ENCODE measurements around the gene BHMT. TPM values are rescaled to one million over a fixed set of nuclear protein-coding genes. Genes with fewer than 3 reads are reported as not detected.
A peak's percentile ranks its signal among the peaks of the same experiment; 100 is the strongest.

The BHMT gene
- total RNA-seq, 1 donor = not detected

DNA sequence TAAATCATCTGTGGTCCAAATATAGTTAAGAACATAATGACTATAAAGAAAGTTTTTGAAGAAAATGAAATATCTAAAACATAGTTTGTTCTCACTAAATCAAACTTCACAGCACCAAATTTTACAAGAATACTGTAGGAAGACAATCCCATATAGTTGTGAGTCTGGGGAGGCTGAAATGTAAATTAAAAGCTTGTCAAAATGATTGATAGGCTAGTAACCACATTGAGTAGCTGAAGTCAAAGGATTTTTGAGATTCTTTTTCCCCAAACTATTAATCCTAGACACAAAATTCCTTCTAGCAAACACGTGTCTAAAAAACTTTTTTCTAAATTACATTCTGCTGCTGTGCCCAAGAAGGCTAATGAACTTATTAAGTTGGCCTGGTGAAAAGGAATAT, 13.0 kb downstream of the BHMT start:
- Histone ChIP-seq H3K79me2 (ENCODE audit: insufficient read depth, low read length) (no peaks in the 10 kb centered on the region), H4K20me1 (ENCODE audit: insufficient read depth, low read length) (no peaks in the 10 kb centered on the region), H3K27me3 (ENCODE audit: insufficient read depth, low read length) (no peaks in the 10 kb centered on the region), H3K9me3 (ENCODE audit: low read depth, low read length) (no peaks in the 10 kb centered on the region), H3K4me3 (ENCODE audit: insufficient read depth, low read length) (no peak overlapping the region), H3K4me1 (ENCODE audit: insufficient read depth, low read length) (no peaks in the 10 kb centered on the region), H2AFZ (ENCODE audit: low read length) (no peak overlapping the region), H3K36me3 (ENCODE audit: insufficient read depth, low read length) (no peaks in the 10 kb centered on the region), H3K27ac (ENCODE audit: low read depth, low read length) (no peak overlapping the region), H3K4me2 (ENCODE audit: insufficient read depth, low read length) (no peak overlapping the region)
- TF ChIP-seq, protein P1, sequence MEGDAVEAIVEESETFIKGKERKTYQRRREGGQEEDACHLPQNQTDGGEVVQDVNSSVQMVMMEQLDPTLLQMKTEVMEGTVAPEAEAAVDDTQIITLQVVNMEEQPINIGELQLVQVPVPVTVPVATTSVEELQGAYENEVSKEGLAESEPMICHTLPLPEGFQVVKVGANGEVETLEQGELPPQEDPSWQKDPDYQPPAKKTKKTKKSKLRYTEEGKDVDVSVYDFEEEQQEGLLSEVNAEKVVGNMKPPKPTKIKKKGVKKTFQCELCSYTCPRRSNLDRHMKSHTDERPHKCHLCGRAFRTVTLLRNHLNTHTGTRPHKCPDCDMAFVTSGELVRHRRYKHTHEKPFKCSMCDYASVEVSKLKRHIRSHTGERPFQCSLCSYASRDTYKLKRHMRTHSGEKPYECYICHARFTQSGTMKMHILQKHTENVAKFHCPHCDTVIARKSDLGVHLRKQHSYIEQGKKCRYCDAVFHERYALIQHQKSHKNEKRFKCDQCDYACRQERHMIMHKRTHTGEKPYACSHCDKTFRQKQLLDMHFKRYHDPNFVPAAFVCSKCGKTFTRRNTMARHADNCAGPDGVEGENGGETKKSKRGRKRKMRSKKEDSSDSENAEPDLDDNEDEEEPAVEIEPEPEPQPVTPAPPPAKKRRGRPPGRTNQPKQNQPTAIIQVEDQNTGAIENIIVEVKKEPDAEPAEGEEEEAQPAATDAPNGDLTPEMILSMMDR (IDR thresholded peaks at IDR 0.05; ENCODE audit: extremely low read depth, low read depth, low read length) = no peak
- DNase-seq (ENCODE audit: insufficient read length, low spot score, missing footprints) = no peak

DNA sequence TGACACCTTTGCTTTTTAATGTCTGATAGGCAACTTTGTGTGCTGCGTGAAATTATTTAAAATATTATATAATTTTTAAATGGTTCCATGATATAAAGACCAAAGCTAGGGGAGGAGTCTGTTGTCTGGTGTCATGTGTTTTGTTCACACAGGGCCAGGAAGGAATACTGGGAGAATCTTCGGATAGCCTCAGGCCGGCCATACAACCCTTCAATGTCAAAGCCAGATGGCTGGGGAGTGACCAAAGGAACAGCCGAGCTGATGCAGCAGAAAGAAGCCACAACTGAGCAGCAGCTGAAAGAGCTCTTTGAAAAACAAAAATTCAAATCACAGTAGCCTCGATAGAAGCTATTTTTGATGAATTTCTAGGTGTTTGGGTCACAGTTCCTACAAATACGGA, 19.2 kb downstream of the BHMT start:
- Histone ChIP-seq H3K79me2 (ENCODE audit: insufficient read depth, low read length) (no peaks in the 10 kb centered on the region), H3K27me3 (ENCODE audit: insufficient read depth, low read length) (no peaks in the 10 kb centered on the region), H3K4me1 (ENCODE audit: insufficient read depth, low read length) (peaks cover 11% of the 10 kb centered on the region), H3K9me3 (ENCODE audit: low read depth, low read length) (no peaks in the 10 kb centered on the region), H3K27ac (ENCODE audit: low read depth, low read length) (no peak overlapping the region), H4K20me1 (ENCODE audit: insufficient read depth, low read length) (no peaks in the 10 kb centered on the region), H3K4me3 (ENCODE audit: insufficient read depth, low read length) (no peak overlapping the region), H3K36me3 (ENCODE audit: insufficient read depth, low read length) (no peaks in the 10 kb centered on the region), H2AFZ (ENCODE audit: low read length) (peak overlapping the region; percentile 15), H3K4me2 (ENCODE audit: insufficient read depth, low read length) (no peak overlapping the region)
- TF ChIP-seq, protein P1 (IDR thresholded peaks at IDR 0.05; ENCODE audit: extremely low read depth, low read depth, low read length) = no peak
- no peak for DNase-seq (ENCODE audit: insufficient read length, low spot score, missing footprints)

DNA sequence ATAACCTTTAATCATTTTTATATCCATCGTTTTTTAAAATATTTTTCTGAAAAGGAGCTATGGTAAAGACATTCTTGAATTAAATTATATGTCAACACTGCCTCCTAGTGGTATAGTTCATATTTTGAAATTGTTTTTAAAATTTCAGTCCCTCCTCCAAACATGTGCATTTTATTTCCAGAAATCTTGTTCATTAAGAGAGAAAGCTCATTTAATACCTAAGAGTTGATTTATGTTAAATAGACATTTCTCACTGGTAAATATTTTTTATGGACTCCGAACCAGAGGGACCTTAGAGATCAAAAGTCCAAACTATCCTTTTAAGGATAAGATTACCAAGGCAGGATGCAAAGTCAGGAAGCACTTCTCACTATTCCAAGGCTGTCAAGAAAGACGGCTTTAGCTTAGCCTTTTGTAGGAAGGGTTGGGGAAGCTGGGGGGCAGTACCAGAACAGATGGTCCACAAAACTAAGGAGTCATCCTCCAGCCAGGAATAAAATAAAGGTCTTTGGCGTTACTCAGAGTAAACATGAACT, 21.6 kb downstream of the BHMT start:
- Histone ChIP-seq H2AFZ (ENCODE audit: low read length) (peak overlapping the region; percentile 78), H3K79me2 (ENCODE audit: insufficient read depth, low read length) (no peaks in the 10 kb centered on the region), H4K20me1 (ENCODE audit: insufficient read depth, low read length) (no peaks in the 10 kb centered on the region), H3K9me3 (ENCODE audit: low read depth, low read length) (no peaks in the 10 kb centered on the region), H3K4me1 (ENCODE audit: insufficient read depth, low read length) (peaks cover 11% of the 10 kb centered on the region), H3K36me3 (ENCODE audit: insufficient read depth, low read length) (no peaks in the 10 kb centered on the region), H3K27ac (ENCODE audit: low read depth, low read length) (peak overlapping the region; percentile 13), H3K4me3 (ENCODE audit: insufficient read depth, low read length) (peak overlapping the region; percentile 67), H3K27me3 (ENCODE audit: insufficient read depth, low read length) (no peaks in the 10 kb centered on the region), H3K4me2 (ENCODE audit: insufficient read depth, low read length) (peak overlapping the region; percentile 82)
- TF ChIP-seq, protein P1 (IDR thresholded peaks at IDR 0.05; ENCODE audit: extremely low read depth, low read depth, low read length) = peak; percentile 36
- DNase-seq (ENCODE audit: insufficient read length, low spot score, missing footprints) = peak; percentile 73

DNA sequence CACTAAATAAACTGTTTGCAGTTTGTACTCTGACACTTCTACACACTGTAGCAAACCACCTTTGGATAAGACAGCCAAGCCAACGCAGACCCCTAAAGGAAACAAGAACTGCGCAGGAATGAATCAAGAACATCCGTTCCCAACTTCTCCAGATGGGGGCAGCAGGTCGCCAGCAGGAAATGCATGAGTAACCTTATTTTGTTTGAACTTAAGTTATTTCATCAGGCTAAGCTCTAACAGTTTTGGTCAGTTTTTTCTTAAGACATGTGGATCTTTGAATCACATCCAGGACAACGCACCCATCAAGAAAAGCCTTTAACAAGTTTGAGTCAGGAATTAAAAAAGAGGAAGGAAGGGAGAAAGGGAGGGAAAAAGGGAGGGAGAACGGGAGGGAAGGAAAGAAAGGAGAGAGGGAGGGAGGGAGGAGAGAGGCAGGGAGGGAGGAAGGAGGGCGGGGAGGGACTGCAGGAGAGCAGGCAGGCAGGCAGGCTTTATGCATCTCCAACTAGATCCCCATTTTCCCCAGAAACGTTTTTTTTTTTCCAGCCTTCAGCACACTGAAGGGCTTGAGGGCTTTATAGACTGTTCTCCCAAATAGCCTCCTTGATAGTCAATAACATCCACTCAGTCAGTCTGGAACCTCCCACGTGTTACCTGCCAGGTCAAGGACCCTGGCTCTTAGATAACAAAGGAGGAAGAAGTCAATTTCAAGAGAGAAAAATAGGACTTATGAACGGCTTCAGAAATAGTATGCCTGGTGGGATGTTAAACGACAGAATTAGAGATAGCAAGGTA, 22.2 kb downstream of the BHMT start:
- H3K79me2 ChIP-seq (ENCODE audit: insufficient read depth, low read length) = no peaks in the 10 kb centered on the region
- TF ChIP-seq, protein P1 (IDR thresholded peaks at IDR 0.05; ENCODE audit: extremely low read depth, low read depth, low read length) = peak; percentile 85
- H3K36me3 ChIP-seq (ENCODE audit: insufficient read depth, low read length) = no peaks in the 10 kb centered on the region
- peak overlapping the region; percentile 13 for H3K27ac ChIP-seq (ENCODE audit: low read depth, low read length)
- H3K4me3 ChIP-seq (ENCODE audit: insufficient read depth, low read length) = peak overlapping the region; percentile 67
- no peaks in the 10 kb centered on the region for H4K20me1 ChIP-seq (ENCODE audit: insufficient read depth, low read length)
- H3K9me3 ChIP-seq (ENCODE audit: low read depth, low read length) = no peaks in the 10 kb centered on the region
- peak overlapping the region; percentile 82 for H3K4me2 ChIP-seq (ENCODE audit: insufficient read depth, low read length)
- no peaks in the 10 kb centered on the region for H3K27me3 ChIP-seq (ENCODE audit: insufficient read depth, low read length)
- DNase-seq (ENCODE audit: insufficient read length, low spot score, missing footprints) = peak; percentile 81
- peak overlapping the region; percentile 78 for H2AFZ ChIP-seq (ENCODE audit: low read length)
- peaks cover 11% of the 10 kb centered on the region for H3K4me1 ChIP-seq (ENCODE audit: insufficient read depth, low read length)

All from osteoblast (primary cell).